Gastroesophageal sphincter (tissue), 3 donors: ENCODE results near the gene S100A14.

Source experiments
- CTCF ChIP-seq, 4 experiments: fragments of 200-600 bp in 2 of 4; fragments of 450-650 bp in 2 of 4; sonication (generic) in 1 of 4; IDR thresholded peaks; one replicate each; pipeline ENCODE4 v1.5.1; 2017 to 2019; ENCODE audit warnings: antibody characterized with exemption in 4 of 4, mild to moderate bottlenecking in 2 of 4, moderate library complexity in 2 of 4
- EP300 ChIP-seq: sonication (generic); formaldehyde crosslinking; IDR thresholded peaks from one replicate; pipeline ENCODE4 v1.6.1; 2017; ENCODE audit warnings: antibody characterized with exemption, mild to moderate bottlenecking

DNA sequence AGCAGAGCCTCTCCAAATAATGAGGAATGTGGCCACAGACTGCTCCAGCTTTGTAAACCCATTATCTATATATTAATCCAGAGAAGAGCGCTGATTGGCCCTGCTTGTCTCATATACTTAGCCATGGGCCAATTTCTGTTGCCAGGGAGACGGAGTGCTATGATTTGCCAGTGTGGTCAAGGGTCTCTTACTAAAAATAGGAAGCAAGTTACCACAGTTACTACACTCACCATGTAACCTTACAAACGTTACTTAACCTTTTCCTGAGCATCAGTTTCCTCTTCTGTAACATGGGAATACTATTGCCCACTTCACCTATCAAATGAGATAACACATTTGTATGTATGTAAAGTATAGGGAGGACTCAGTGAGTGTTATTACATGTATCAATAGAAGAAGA, 42.8 kb downstream of the S100A14 start:
- no peak for TF ChIP-seq CTCF (IDR thresholded peaks at IDR 0.05)
- TF ChIP-seq EP300: no peak
